GM21528 (cell line): Measurements from ENCODE around the gene CNTN1.
"Not testable (repeated sequence)": the region's sequence is repeated elsewhere in the genome, so short reads cannot be mapped to it uniquely, and the experiment has no call there.

Source experiments
- ATAC-seq: cut with Tn5 transposase; IDR thresholded peaks from one replicate; pipeline ENCODE4 v1.9.1; 2021; ENCODE audit warnings: mild to moderate bottlenecking, moderate library complexity; ENCODE audit not compliant: unreplicated experiment, low FRiP score

Gene CNTN1

GRCh38 chr12:40697566-40698259 is 5.5 kb downstream of the CNTN1 start:
- ATAC-seq: no peak

GRCh38 chr12:40701756-40702155 is 9.5 kb downstream of the CNTN1 start:
- no peak for ATAC-seq

- ATAC-seq: no peak
Observed at GRCh38 chr12:40711121-40711520, 18.9 kb downstream of the CNTN1 start.

GRCh38 chr12:40714636-40715035 is 22.4 kb downstream of the CNTN1 start:
- no peak for ATAC-seq

- ATAC-seq: no peak
Observed at GRCh38 chr12:40716037-40716436, 23.8 kb downstream of the CNTN1 start.

GRCh38 chr12:40717576-40717975 is 25.3 kb downstream of the CNTN1 start:
- no peak for ATAC-seq

- no peak for ATAC-seq
Observed at GRCh38 chr12:40718878-40719372, 26.7 kb downstream of the CNTN1 start.

- no peak for ATAC-seq
Observed at GRCh38 chr12:40723001-40723400, 30.8 kb downstream of the CNTN1 start.

GRCh38 chr12:40726366-40726765 is 34.1 kb downstream of the CNTN1 start:
- ATAC-seq: no peak

GRCh38 chr12:40727774-40728483 is 35.7 kb downstream of the CNTN1 start:
- ATAC-seq: no peak

- no peak for ATAC-seq
Observed at GRCh38 chr12:40730281-40730680, 38.0 kb downstream of the CNTN1 start.

GRCh38 chr12:40733871-40734270 is 41.6 kb downstream of the CNTN1 start:
- no peak for ATAC-seq

GRCh38 chr12:40734276-40734675 is 42.0 kb downstream of the CNTN1 start:
- no peak for ATAC-seq

GRCh38 chr12:40735551-40736230 is 43.5 kb downstream of the CNTN1 start:
- ATAC-seq: no peak

- ATAC-seq: not testable (repeated sequence)
Observed at GRCh38 chr12:40737416-40737815, 45.2 kb downstream of the CNTN1 start.

- no peak for ATAC-seq
Observed at GRCh38 chr12:40738856-40739255, 46.6 kb downstream of the CNTN1 start.

- no peak for ATAC-seq
Observed at GRCh38 chr12:40742041-40742440, 49.8 kb downstream of the CNTN1 start.

- no peak for ATAC-seq
Observed at GRCh38 chr12:40745386-40745785, 53.1 kb downstream of the CNTN1 start.

- no peak for ATAC-seq
Observed at GRCh38 chr12:40749863-40750262, 57.6 kb downstream of the CNTN1 start.

- ATAC-seq: no peak
Observed at GRCh38 chr12:40752011-40752410, 59.8 kb downstream of the CNTN1 start.

- no peak for ATAC-seq
Observed at GRCh38 chr12:40760821-40761220, 68.6 kb downstream of the CNTN1 start.
